NCI-H524 treated with DMSO at 0.1 percent for 48 hours (cell line): ENCODE measurements around the gene REM1.
"Not testable (repeated sequence)": the region's sequence is repeated elsewhere in the genome, so short reads cannot be mapped to it uniquely, and the experiment has no call there.

Experiments used
- DNase-seq: peaks from one replicate; lab custom pipeline; 2025; lab: John Stamatoyannopoulos, UW

REM1 gene, protein sequence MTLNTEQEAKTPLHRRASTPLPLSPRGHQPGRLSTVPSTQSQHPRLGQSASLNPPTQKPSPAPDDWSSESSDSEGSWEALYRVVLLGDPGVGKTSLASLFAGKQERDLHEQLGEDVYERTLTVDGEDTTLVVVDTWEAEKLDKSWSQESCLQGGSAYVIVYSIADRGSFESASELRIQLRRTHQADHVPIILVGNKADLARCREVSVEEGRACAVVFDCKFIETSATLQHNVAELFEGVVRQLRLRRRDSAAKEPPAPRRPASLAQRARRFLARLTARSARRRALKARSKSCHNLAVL

DNA sequence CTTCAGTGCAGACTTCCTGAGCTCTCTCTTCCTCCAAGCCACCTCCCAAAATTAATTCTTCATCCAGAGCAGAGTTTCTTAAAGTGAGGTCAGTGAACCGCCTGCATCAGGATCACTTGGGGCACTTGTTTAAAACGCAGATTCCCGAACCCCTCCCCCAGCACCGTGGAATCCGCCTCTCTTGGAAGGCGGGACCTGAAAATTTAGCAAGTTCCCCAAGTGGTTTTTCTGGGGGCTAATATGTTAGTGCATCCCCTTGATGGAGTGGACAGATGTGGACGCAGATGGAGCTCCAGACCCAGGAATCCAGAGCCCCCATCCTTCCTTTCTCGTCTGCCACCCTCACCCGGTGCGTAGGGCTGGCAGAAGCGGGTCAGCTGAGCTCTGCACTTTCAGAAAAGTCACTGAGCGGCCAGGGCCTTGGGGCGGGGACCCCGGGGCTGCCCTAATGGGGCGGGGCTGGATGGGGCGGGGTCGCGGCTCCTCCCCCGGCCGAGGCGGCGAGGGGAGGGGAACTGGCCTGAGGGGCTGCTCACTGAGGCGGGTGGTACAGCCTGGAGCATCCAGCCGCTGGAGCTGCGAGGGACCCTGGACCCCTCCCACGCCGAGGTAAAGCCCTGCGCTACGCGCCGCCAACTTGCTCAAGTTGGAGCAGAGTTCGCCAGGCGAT lies at the start of gene REM1, which contains the start of gene DEFB124:
REM1 (plus strand) TSS at position 531 of the 670 bp plus-strand sequence. CDS start 1,158 bp downstream, outside the sequence.
DEFB124 (minus strand) TSS at position 370 of the 670 bp plus-strand sequence. CDS start 2,114 bp downstream, outside the sequence.
- DNase-seq: no peak

- no peak for DNase-seq
Observed at GRCh38 chr20:31425797-31426196, 49.3 kb upstream of the REM1 start.

DNA sequence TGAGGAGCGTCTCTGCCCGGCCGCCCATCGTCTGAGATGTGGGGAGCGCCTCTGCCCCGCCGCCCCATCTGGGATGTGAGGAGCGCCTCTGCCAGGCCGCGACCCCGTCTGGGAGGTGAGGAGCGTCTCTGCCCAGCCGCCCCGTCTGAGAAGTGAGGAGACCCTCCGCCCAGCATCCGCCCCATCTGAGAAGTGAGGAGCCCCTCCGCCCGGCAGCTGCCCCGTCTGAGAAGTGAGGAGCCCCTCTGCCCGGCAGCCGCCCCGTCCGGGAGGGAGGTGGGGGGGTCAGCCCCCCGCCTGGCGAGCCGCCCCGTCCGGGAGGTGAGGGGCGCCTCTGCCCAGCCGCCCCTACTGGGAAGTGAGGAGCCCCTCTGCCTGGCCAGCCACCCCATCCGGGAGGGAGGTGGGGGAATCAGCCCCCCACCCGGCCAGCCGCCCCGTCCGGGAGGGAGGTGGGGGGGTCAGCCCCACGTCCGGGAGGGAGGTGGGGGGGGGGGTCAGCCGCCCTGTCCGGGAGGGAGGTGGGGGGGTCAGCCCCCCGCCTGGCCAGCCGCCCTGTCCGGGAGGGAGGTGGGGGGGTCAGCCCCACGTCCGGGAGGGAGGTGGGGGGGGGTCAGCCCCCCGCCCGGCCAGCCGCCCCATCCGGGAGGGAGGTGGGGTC lies 48.1 kb upstream of the REM1 start:
- not testable (repeated sequence) for DNase-seq

GRCh38 chr20:31427576-31427975 lies 47.5 kb upstream of the REM1 start:
- not testable (repeated sequence) for DNase-seq

- DNase-seq: no peak
Observed at GRCh38 chr20:31430568-31431115, 44.4 kb upstream of the REM1 start.

DNA sequence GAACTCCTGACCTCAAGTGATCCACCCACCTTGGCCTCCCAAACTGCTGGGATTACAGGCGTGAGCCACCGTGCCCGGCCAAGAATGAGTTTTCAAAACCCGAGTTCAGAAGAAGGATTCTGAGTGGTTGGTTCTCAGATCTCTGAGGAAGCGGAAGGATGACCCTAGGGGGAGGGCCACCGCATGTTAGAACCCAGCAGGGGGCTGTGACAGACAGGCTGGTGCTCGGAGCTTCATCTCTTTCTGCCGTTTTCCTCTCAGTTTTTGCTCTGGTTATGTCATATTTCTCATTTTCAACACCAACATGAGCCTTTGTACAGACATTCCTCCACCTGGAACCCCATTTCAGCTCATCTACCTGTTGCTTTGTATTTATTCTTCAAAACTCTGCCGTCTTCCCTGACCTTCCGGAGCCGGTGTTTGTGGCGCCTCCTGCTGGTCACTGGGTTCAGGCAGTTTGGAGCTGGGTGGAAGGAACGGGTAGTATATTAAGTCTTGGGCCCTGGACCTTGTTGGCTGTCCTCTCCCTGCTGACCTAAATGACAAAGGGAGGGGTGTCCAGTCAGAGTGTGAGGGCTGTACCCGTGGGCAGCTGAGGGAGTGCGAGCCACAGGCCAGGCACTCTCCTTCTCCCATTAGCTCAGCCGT lies 35.0 kb upstream of the REM1 start, which contains the start of gene DEFB123:
DEFB123 (plus strand) TSS at position 621 of the 648 bp plus-strand sequence. CDS start 67 bp downstream, outside the sequence.
- no peak for DNase-seq

- no peak for DNase-seq
Observed at GRCh38 chr20:31446084-31446819, 28.8 kb upstream of the REM1 start.

- no peak for DNase-seq
Observed at GRCh38 chr20:31449511-31450414, 25.3 kb upstream of the REM1 start.

- no peak for DNase-seq
Observed at GRCh38 chr20:31452575-31452974, 22.5 kb upstream of the REM1 start.

- DNase-seq: no peak
Observed at GRCh38 chr20:31454361-31454760, 20.7 kb upstream of the REM1 start.

- DNase-seq: not testable (repeated sequence)
Observed at GRCh38 chr20:31470946-31471345, 4.1 kb upstream of the REM1 start.

GRCh38 chr20:31472395-31473330 lies 2.4 kb upstream of the REM1 start:
- no peak for DNase-seq

- no peak for DNase-seq
Observed at GRCh38 chr20:31473331-31474096, 1.6 kb upstream of the REM1 start.

- DNase-seq: no peak
Observed at GRCh38 chr20:31474097-31474436, 1.0 kb upstream of the REM1 start.

DNA sequence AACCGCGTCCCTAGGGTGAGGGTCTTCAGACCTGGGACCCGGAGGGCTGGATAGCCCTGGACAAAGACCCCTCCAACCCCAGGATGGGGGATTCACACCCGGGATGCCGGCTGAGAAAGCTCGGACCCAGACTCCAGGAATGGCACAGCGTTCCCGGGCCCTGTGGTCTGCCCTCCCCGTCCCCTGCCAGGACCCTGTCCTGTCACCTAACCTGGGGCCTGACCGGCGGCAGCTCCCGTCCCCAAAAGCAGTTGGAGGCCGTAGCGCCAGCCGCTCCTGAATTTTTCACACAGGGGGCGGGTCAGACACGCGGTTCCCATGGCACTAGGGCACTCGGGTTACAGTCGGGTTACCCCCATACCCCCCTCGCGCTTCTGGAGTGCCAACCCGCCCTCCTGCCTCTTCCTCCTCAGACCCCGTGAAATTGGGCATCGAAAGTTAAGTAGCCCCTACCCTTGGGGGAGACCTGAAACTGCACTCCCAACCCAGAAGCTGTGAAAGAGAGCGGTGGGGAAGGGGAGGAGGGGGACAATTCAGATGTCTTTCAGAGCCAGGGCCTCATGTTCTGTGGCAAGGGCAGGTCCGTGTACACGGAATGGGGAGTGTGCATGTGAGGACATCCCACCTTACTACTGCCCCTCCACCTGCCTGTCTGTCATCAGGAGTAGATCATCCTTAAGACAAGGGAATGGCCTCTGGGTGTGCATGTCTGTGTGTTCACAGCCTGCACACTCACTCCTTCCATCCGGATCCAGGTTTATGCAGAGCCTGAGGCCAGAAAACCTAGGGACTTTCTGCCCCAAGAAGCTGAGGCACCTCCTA lies 595 bp downstream of the REM1 start:
- DNase-seq: no peak

- DNase-seq: no peak
Observed at GRCh38 chr20:31476294-31476585, 1.2 kb downstream of the REM1 start.

- DNase-seq: no peak
Observed at GRCh38 chr20:31476643-31477215, 1.6 kb downstream of the REM1 start.
